ENCODE results near the gene NDUFS3.

NDUFS3 gene

GRCh38 chr11:47578524-47579494 lies at the start of gene NDUFS3, which contains the start of gene KBTBD4 (continued):
- TF ChIP-seq PRDM2 (tag by site-specific recombination; IDR thresholded peaks at IDR 0.05; ENCODE audit: borderline replicate concordance) (peak; percentile 89; the same call in 1 of the 2 replicates), ZSCAN18 (tag by site-specific recombination; IDR thresholded peaks at IDR 0.05) (peak; percentile 96; the same call in 1 of the 2 replicates), ZSCAN23 (tag by site-specific recombination; IDR thresholded peaks at IDR 0.05) (peak; percentile 98), ZNF366 (tag by site-specific recombination; conservative IDR thresholded peaks at IDR 0.05) (peak; percentile 99), BCL6B (tag by site-specific recombination; IDR thresholded peaks at IDR 0.05) (0 out of 2 replicates have a peak, but pooled peaks have one; percentile 25), PRDM6 (tag by site-specific recombination; IDR thresholded peaks at IDR 0.05) (no peak), GLI2 (tag by site-specific recombination; IDR thresholded peaks at IDR 0.05; ENCODE audit: borderline replicate concordance, low read depth) (no peak; the same call in 1 of the 2 replicates), SALL2 (tag by site-specific recombination; IDR thresholded peaks at IDR 0.05; ENCODE audit: borderline replicate concordance) (peak; percentile 96), ZNF621 (tag by site-specific recombination; IDR thresholded peaks at IDR 0.05) (no peak), ZIC2 (tag by site-specific recombination; IDR thresholded peaks at IDR 0.05) (peak; percentile 78), ZNF580 (tag by site-specific recombination; IDR thresholded peaks at IDR 0.05) (peak; percentile 96), ZBTB20 (tag by site-specific recombination; IDR thresholded peaks at IDR 0.05) (peak; percentile 65; the same call in 1 of the 2 replicates), TSHZ1 (tag by site-specific recombination; IDR thresholded peaks at IDR 0.05; ENCODE audit: borderline replicate concordance) (peak; percentile 95), ZNF280D (tag by site-specific recombination; IDR thresholded peaks at IDR 0.05) (peak; percentile 84; the same call in 1 of the 2 replicates), ZNF704 (tag by site-specific recombination; IDR thresholded peaks at IDR 0.05) (no peak), SCRT1 (tag by site-specific recombination; IDR thresholded peaks at IDR 0.05; ENCODE audit: borderline replicate concordance) (0 out of 2 replicates have a peak, but pooled peaks have one; percentile 43), ZNF624 (tag by site-specific recombination; IDR thresholded peaks at IDR 0.05) (no peak; the same call in 1 of the 2 replicates)

Measured in HEK293 (cell line).